Adrenal gland (tissue), 12 donors: ENCODE results near the gene PLAA. TPM values are rescaled to one million over a fixed set of nuclear protein-coding genes. Genes with fewer than 3 reads are reported as not detected.

Source experiments
- DNase-seq, 7 donors: peaks; one replicate each; pipeline ENCODE4 v3.0.0-alpha.2; 2019 to 2020
- H3K27ac ChIP-seq, 5 donors: fragments of 200-600 bp; sonication (generic) in 4 of 5; 1 replicate in 3 of 5; 2 replicates in 2 of 5; pipeline versions ENCODE4 v1.5.1 to v1.8.0; 2016 to 2020; ENCODE audit warnings: mild to moderate bottlenecking in 1 of 5
- H3K27me3 ChIP-seq: fragments of 200-600 bp; 2 replicates; pipeline ENCODE4 v1.8.0; 2021
- H3K36me3 ChIP-seq, 2 donors: fragments of 200-600 bp; replicated peaks in 1 of 2; 1 replicate in 1 of 2; 2 replicates in 1 of 2; pipeline versions ENCODE4 v1.5.1 to v1.8.0; 2018 to 2022
- H3K4me1 ChIP-seq, 2 donors: fragments of 200-600 bp; replicated peaks in 1 of 2; 1 replicate in 1 of 2; 2 replicates in 1 of 2; pipeline versions ENCODE4 v1.5.1 to v1.8.0; 2018 to 2021
- H3K4me3 ChIP-seq, 4 donors: fragments of 200-600 bp; sonication (generic) in 3 of 4; one replicate each; pipeline ENCODE4 v1.5.1; 2016 to 2018
- H3K9me3 ChIP-seq, 3 donors: fragments of 200-600 bp; sonication (generic) in 1 of 3; replicated peaks in 1 of 3; 1 replicate in 2 of 3; 2 replicates in 1 of 3; pipeline versions ENCODE4 v1.5.1 to v1.8.0; 2016 to 2021
- POLR2A ChIP-seq, 2 donors: fragments of 450-650 bp; IDR thresholded peaks; one replicate each; pipeline ENCODE4 v1.6.1; 2017; ENCODE audit warnings: antibody characterized with exemption in 2 of 2, mild to moderate bottlenecking in 2 of 2, moderate library complexity in 1 of 2
- WGBS, 4 donors: extraction: QIAGEN DNeasy Blood & Tissue Kit in 2 of 4; methylation state at CpG; one replicate each; pipeline versions ENCODE4 v1.1.5 to v1.1.7; 2013 to 2017; 5-methylcytosine and 5-hydroxymethylcytosine counted together
- intact Hi-C, 2 donors: fragments of 100-400 bp; cut with DNase I; formaldehyde crosslinking; loops; one replicate each; pipeline versions ENCODE4 v1.14.1 to v1.15.0; 2022 to 2023
- polyA plus RNA-seq, 3 donors: library from polyadenylated mRNA; stranded (reverse); fragments of 200-250 nt in 2 of 3; fragments of 350-450 nt in 1 of 3; fragmentation: Illumina TruSeq in 1 of 3; extraction: RNeasy Lipid Tissue Mini Kit (QIAGEN cat#74804) in 1 of 3; gene quantifications; one replicate each; pipeline ENCODE4 v1.2.3, GENCODE V29; 2013 to 2014
- total RNA-seq, 9 donors: library from RNA; depleted of rRNA in 4 of 9; stranded (reverse); fragments of >200 nt in 4 of 9; fragments of 120-200 nt in 1 of 9; fragmentation: NEBNext Ultra II Directional in 1 of 9; extraction: Animal tissue kit (Norgen Biotek cat#: 25700) in 1 of 9; gene quantifications; one replicate each; pipeline versions ENCODE4 v1.1.0 to v1.2.4, GENCODE V29; 2013 to 2023
- TF ChIP-seq, protein P1 (sequence below), 6 experiments: fragments of 450-650 bp in 4 of 6; fragments of 200-600 bp in 2 of 6; sonication (generic) in 1 of 6; IDR thresholded peaks; 1 replicate in 5 of 6; 2 replicates in 1 of 6; pipeline versions ENCODE4 v1.5.1 to v1.8.0; 2016 to 2021; ENCODE audit warnings: antibody characterized with exemption in 6 of 6, mild to moderate bottlenecking in 2 of 6, moderate library complexity in 1 of 6
- donor health status: healthy with polysubstance abuse.
- donor health status: Bipolar disorder and iron deficiency.
- donor health status: DM: yes; HTN: yes; CAD: no.
- donor health status: DM: no; HTN: no; CAD: no.
- donor health status: DM: no; HTN: no; CAD: no.
- donor health status: DM: yes; HTN: yes; CAD: no.

The PLAA gene
- total and polyA plus RNA-seq, 12 donors: 12.8 to 89.8 (median 37.8) TPM

DNA sequence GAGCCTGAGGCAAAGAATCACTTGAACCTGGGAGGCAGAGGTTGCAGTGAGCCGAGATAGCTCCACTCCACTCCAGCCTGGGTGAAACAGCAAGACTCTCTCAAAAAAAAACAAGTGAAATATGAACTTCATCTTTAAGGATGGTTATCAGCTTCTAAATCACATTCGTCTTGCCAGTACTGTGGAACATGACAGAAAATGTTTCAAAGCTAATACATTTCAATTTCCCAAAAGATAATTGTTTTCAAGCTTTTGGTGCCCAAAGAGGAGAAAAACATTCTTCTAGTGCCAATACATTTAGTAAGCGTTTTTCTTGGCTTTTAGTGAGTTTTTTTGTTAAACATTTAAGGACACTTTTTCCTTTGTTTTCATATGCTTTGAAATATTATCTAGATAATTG lies 4.8 kb upstream of the PLAA start:
- no peak overlapping the region for H3K4me3 ChIP-seq
- intact Hi-C loops: no loop called here
- DNase-seq: no peak
- H3K36me3 ChIP-seq: no peaks in the 10 kb centered on the region
- TF ChIP-seq POLR2A (IDR thresholded peaks at IDR 0.05): no peak
- TF ChIP-seq, protein P1, sequence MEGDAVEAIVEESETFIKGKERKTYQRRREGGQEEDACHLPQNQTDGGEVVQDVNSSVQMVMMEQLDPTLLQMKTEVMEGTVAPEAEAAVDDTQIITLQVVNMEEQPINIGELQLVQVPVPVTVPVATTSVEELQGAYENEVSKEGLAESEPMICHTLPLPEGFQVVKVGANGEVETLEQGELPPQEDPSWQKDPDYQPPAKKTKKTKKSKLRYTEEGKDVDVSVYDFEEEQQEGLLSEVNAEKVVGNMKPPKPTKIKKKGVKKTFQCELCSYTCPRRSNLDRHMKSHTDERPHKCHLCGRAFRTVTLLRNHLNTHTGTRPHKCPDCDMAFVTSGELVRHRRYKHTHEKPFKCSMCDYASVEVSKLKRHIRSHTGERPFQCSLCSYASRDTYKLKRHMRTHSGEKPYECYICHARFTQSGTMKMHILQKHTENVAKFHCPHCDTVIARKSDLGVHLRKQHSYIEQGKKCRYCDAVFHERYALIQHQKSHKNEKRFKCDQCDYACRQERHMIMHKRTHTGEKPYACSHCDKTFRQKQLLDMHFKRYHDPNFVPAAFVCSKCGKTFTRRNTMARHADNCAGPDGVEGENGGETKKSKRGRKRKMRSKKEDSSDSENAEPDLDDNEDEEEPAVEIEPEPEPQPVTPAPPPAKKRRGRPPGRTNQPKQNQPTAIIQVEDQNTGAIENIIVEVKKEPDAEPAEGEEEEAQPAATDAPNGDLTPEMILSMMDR (IDR thresholded peaks at IDR 0.05): no peak
- peaks cover 5 to 17% of the 10 kb centered on the region in 2 donors for H3K4me1 ChIP-seq
- H3K9me3 ChIP-seq: no peaks in the 10 kb centered on the region
- H3K27me3 ChIP-seq: no peaks in the 10 kb centered on the region
- no peak overlapping the region for H3K27ac ChIP-seq
- 62 to 74% (median 73%) methylated on average over 3 of the region's 3 CpGs for WGBS, 4 donors

DNA sequence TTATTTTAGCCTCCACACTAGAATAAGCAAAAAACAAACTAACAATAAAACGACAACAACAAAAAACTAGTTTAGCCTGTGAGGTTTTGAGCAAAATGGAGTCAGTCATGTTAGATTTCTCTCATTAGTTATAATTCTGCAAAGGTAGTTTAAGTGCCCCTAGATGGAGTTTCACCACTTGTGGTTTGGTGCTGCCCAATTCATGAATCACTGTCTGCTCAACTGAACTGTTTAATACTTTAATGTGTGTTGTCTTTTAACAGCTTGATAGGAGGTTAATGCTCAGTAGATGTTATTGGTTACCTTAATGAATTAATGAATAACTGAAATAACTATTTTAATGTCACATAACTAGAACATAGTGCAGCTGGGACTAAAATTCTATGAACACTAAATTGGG lies 3.5 kb upstream of the PLAA start:
- H3K4me3 ChIP-seq: no peak overlapping the region
- H3K4me1 ChIP-seq: peaks cover 12 to 22% of the 10 kb centered on the region in 2 donors
- TF ChIP-seq POLR2A (IDR thresholded peaks at IDR 0.05): no peak
- TF ChIP-seq, protein P1 (IDR thresholded peaks at IDR 0.05): no peak
- intact Hi-C loops: no loop called here
- no peak overlapping the region for H3K27ac ChIP-seq
- DNase-seq: no peak
- 82 to 93% (median 85%) methylated on average over 1 of the region's 1 CpG for WGBS, 4 donors
- H3K27me3 ChIP-seq: no peaks in the 10 kb centered on the region
- no peaks in the 10 kb centered on the region for H3K36me3 ChIP-seq
- H3K9me3 ChIP-seq: no peaks in the 10 kb centered on the region

DNA sequence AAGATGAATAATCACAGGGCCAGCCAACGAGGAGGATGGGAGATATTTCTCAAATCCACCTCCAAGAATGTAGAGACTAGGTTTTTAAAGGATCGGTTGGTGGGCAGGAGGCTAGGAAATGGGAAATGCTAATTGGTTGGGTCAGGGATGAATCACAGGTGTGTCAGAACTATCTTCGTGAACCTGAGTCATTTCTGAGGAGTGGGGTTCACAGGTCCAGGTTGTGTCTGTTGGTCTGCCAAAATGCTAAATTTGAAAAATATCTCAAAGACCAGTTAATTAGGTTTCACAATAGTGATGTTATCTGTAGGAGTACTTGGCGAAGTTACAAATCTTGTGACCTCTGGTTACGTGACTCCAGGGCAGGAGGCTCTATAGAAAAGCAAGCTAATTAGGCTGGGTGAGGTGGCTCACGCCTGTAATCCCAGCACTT lies 2.6 kb upstream of the PLAA start:
- no peaks in the 10 kb centered on the region for H3K36me3 ChIP-seq
- H3K9me3 ChIP-seq: no peaks in the 10 kb centered on the region
- peaks cover 20 to 23% of the 10 kb centered on the region in 2 donors for H3K4me1 ChIP-seq
- H3K27me3 ChIP-seq: no peaks in the 10 kb centered on the region
- intact Hi-C loops: loop anchor here in 1 of 2 donors (10.0 kb wide), 1 partner anchor 55 kb away; the partner anchor contains the start of gene CAAP1
- H3K27ac ChIP-seq: no peak overlapping the region
- WGBS, 4 donors: 57 to 72% (median 64%) methylated on average over 6 of the region's 6 CpGs
- no peak overlapping the region for H3K4me3 ChIP-seq
- TF ChIP-seq, protein P1 (IDR thresholded peaks at IDR 0.05): no peak
- no peak for TF ChIP-seq POLR2A (IDR thresholded peaks at IDR 0.05)
- DNase-seq: no peak

DNA sequence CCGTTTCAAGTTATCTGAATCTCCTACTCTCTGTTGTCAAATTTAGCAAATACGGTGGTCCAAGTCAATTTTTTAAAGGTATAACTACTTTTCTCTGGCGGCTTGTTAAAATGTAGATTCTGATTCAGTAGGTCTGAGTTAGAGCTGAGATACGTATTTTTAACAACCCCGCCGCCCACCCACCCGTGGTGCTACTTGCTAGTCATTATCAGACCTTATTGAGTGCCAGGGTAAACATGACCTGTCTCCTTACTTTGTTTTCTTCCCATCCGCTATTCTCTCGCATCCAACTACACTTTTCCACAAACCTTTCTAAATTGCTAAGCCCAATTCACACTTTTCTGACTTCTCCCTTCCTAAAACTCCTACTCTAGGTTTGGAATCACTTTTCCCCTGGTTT lies 694 bp upstream of the PLAA start:
- no peak for DNase-seq
- Histone ChIP-seq H3K4me1 (peaks cover 28 to 29% of the 10 kb centered on the region in 2 donors), H3K27ac (peak overlapping the region; percentile 94 to 99 (median 98)), H3K36me3 (no peaks in the 10 kb centered on the region), H3K27me3 (no peaks in the 10 kb centered on the region), H3K4me3 (peak overlapping the region in 3 of 4 donors; percentile 62 to 88 (median 82)), H3K9me3 (no peaks in the 10 kb centered on the region)
- WGBS, 4 donors: 0 to 2% (median 2%) methylated on average over 9 of the region's 9 CpGs
- intact Hi-C loops: loop anchor here in 1 of 2 donors (10.0 kb wide), 1 partner anchor 53 kb away; the partner anchor contains the start of gene CAAP1
- TF ChIP-seq, protein P1 (IDR thresholded peaks at IDR 0.05): no peak
- TF ChIP-seq POLR2A (IDR thresholded peaks at IDR 0.05): no peak
